Liver (tissue), 9 donors: ENCODE measurements around the gene SMAD1. TPM values are rescaled to one million over a fixed set of nuclear protein-coding genes. Genes with fewer than 3 reads are reported as not detected.

Experiments
- DNase-seq: peaks from one replicate; pipeline ENCODE4 v3.0.0-alpha.2; 2017; ENCODE audit warnings: low spot score
- H3K27ac ChIP-seq, 2 donors: one replicate each; pipeline ENCODE4 v1.7.0; 2013; ENCODE audit warnings: inconsistent platforms in 2 of 2, low read length in 2 of 2, control low read depth in 1 of 2, low read depth in 1 of 2, mild to moderate bottlenecking in 1 of 2
- H3K27me3 ChIP-seq, 4 donors: one replicate each; pipeline versions ENCODE4 v1.6.1 to v1.7.0; 2013; ENCODE audit warnings: low read length in 3 of 4, inconsistent platforms in 1 of 4, mild to moderate bottlenecking in 1 of 4, moderate library complexity in 1 of 4; ENCODE audit not compliant: control insufficient read depth in 4 of 4, insufficient read depth in 4 of 4
- H3K36me3 ChIP-seq, 4 donors: one replicate each; pipeline versions ENCODE4 v1.6.1 to v1.7.0; 2013; ENCODE audit warnings: low read length in 3 of 4, mild to moderate bottlenecking in 3 of 4, low read depth in 1 of 4, moderate library complexity in 1 of 4; ENCODE audit not compliant: control insufficient read depth in 4 of 4, insufficient read depth in 3 of 4
- H3K4me1 ChIP-seq, 4 donors: one replicate each; pipeline versions ENCODE4 v1.6.1 to v1.7.0; 2013; ENCODE audit warnings: low read length in 3 of 4, mild to moderate bottlenecking in 3 of 4, moderate library complexity in 1 of 4; ENCODE audit not compliant: control insufficient read depth in 4 of 4, insufficient read depth in 4 of 4
- H3K4me3 ChIP-seq, 3 donors: one replicate each; pipeline versions ENCODE4 v1.6.1 to v1.7.0; 2013; ENCODE audit warnings: low read length in 3 of 3, control low read depth in 1 of 3, low read depth in 1 of 3, mild to moderate bottlenecking in 1 of 3
- H3K9ac ChIP-seq, 2 donors: one replicate each; pipeline ENCODE4 v1.7.0; 2013; ENCODE audit warnings: low read length in 2 of 2, mild to moderate bottlenecking in 2 of 2, moderate library complexity in 2 of 2, control low read depth in 1 of 2, low read depth in 1 of 2
- H3K9me3 ChIP-seq, 4 donors: one replicate each; pipeline versions ENCODE4 v1.6.1 to v1.7.0; 2013; ENCODE audit warnings: low read length in 3 of 4; ENCODE audit not compliant: control insufficient read depth in 4 of 4
- EGR1 ChIP-seq, 2 donors: IDR thresholded peaks; 2 replicates each; pipeline ENCODE4 v1.6.1; 2016 to 2018; ENCODE audit warnings: antibody characterized with exemption in 2 of 2, low read depth in 2 of 2
- FOXA1 ChIP-seq: IDR thresholded peaks from 2 replicates; pipeline ENCODE4 v1.6.1; 2016; ENCODE audit warnings: antibody characterized with exemption
- FOXA2 ChIP-seq: IDR thresholded peaks from 2 replicates; pipeline ENCODE4 v1.6.1; 2016; ENCODE audit warnings: antibody characterized with exemption
- GABPA ChIP-seq, 2 donors: IDR thresholded peaks in 1 of 2; conservative IDR thresholded peaks in 1 of 2; 2 replicates each; pipeline ENCODE4 v1.6.1; 2016; ENCODE audit warnings: antibody characterized with exemption in 2 of 2, mild to moderate bottlenecking in 1 of 2, moderate library complexity in 1 of 2
- HNF4A ChIP-seq, 2 donors: conservative IDR thresholded peaks; 2 replicates each; pipeline ENCODE4 v1.6.1; 2016; ENCODE audit warnings: antibody characterized with exemption in 2 of 2, mild to moderate bottlenecking in 2 of 2
- HNF4G ChIP-seq: IDR thresholded peaks from 2 replicates; pipeline ENCODE4 v1.6.1; 2016; ENCODE audit warnings: antibody characterized with exemption
- JUND ChIP-seq, 2 donors: IDR thresholded peaks; 2 replicates each; pipeline ENCODE4 v1.6.1; 2016; ENCODE audit warnings: antibody characterized with exemption in 2 of 2
- NR2F2 ChIP-seq: IDR thresholded peaks from 2 replicates; pipeline ENCODE4 v1.6.1; 2016; ENCODE audit warnings: antibody characterized with exemption
- RAD21 ChIP-seq, 2 donors: IDR thresholded peaks; 2 replicates each; pipeline ENCODE4 v1.6.1; 2016; ENCODE audit warnings: antibody characterized with exemption in 2 of 2, mild to moderate bottlenecking in 2 of 2
- RXRA ChIP-seq, 2 donors: IDR thresholded peaks; 2 replicates each; pipeline ENCODE4 v1.6.1; 2017 to 2018; ENCODE audit warnings: antibody characterized with exemption in 2 of 2, mild to moderate bottlenecking in 1 of 2
- SP1 ChIP-seq: IDR thresholded peaks from 2 replicates; pipeline ENCODE4 v1.6.1; 2018; ENCODE audit warnings: antibody characterized with exemption, mild to moderate bottlenecking
- TAF1 ChIP-seq: conservative IDR thresholded peaks from 2 replicates; pipeline ENCODE4 v1.6.1; 2016; ENCODE audit warnings: antibody characterized with exemption, mild to moderate bottlenecking
- YY1 ChIP-seq: IDR thresholded peaks from 2 replicates; pipeline ENCODE4 v1.6.1; 2016; ENCODE audit warnings: antibody characterized with exemption, mild to moderate bottlenecking
- WGBS: extraction: QIAGEN DNeasy Blood & Tissue Kit; methylation state at CpG from one replicate; pipeline ENCODE4 v1.1.7; 2013; 5-methylcytosine and 5-hydroxymethylcytosine counted together
- polyA plus RNA-seq, 2 donors: library from polyadenylated mRNA; stranded (reverse) in 1 of 2; unstranded in 1 of 2; fragments of 200-250 nt in 1 of 2; fragments of >200 nt in 1 of 2; fragmentation: Nextera tagmentation in 1 of 2; extraction: Ambion mirVana in 1 of 2; gene quantifications; one replicate each; pipeline versions ENCODE4 v1.2.1 to v1.2.3, GENCODE V29; 2013 to 2015
- total RNA-seq, 2 donors: library from RNA; depleted of rRNA; stranded (reverse); fragments of >200 nt; gene quantifications; one replicate each; pipeline ENCODE4 v1.2.3, GENCODE V29; 2014
- TF ChIP-seq, protein P1 (sequence below): IDR thresholded peaks from 2 replicates; pipeline ENCODE4 v1.6.1; 2016; ENCODE audit warnings: antibody characterized with exemption
- TF ChIP-seq, protein P2 (sequence below): IDR thresholded peaks from 2 replicates; pipeline ENCODE4 v1.6.1; 2016; ENCODE audit warnings: antibody characterized with exemption
- TF ChIP-seq, protein P3 (sequence below): IDR thresholded peaks from 2 replicates; pipeline ENCODE4 v1.6.1; 2016; ENCODE audit warnings: antibody characterized with exemption, mild to moderate bottlenecking
- TF ChIP-seq, protein P4 (sequence below): fragments of 150-350 bp; IDR thresholded peaks from 2 replicates; pipeline ENCODE4 v1.5.1; 2017; ENCODE audit warnings: improper control_type of control experiment, low read depth, low read length; ENCODE audit not compliant: missing input control
- TF ChIP-seq, protein P5 (sequence below): IDR thresholded peaks from 2 replicates; pipeline ENCODE4 v1.6.1; 2016; ENCODE audit warnings: antibody characterized with exemption
- donor health status: healthy.
- donor health status: healthy.
- donor health status: healthy.
- donor health status: healthy.
- donor health status: healthy.

The SMAD1 gene
- total and polyA plus RNA-seq, 4 donors: 6.3 to 43.8 (median 14.6) TPM

DNA sequence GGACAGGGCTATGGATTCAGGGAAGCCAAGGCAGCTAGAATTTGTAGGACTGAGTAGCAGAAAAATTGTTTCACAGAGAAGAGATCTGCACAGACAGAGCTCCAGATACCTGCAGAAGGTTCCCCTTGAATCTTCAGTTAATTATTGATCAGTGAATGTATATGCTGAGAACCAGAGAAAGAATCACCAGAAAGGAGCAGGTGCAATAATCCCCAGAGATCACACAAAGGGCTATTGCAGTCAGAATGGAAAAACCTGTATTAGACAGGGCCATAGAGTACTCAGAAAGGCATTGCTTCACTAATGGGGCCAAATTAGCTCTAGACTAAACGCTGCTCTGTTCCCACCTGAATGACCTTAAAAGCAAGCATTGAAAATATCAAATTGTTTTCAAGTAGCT, 35.5 kb upstream of the SMAD1 start:
- H3K4me1 ChIP-seq: no peaks in the 10 kb centered on the region
- H3K9me3 ChIP-seq: no peaks in the 10 kb centered on the region
- TF ChIP-seq HNF4A (conservative IDR thresholded peaks at IDR 0.05) (no peak), GABPA (IDR thresholded peaks at IDR 0.05 in 1 of 2, conservative IDR thresholded peaks at IDR 0.05 in 1 of 2) (no peak)
- H3K27me3 ChIP-seq: no peaks in the 10 kb centered on the region
- H3K27ac ChIP-seq: no peak overlapping the region
- 90% methylated on average over 1 of the region's 1 CpG for WGBS
- H3K4me3 ChIP-seq: no peak overlapping the region
- no peaks in the 10 kb centered on the region for H3K36me3 ChIP-seq
- H3K9ac ChIP-seq: no peak overlapping the region
- no peak for DNase-seq

DNA sequence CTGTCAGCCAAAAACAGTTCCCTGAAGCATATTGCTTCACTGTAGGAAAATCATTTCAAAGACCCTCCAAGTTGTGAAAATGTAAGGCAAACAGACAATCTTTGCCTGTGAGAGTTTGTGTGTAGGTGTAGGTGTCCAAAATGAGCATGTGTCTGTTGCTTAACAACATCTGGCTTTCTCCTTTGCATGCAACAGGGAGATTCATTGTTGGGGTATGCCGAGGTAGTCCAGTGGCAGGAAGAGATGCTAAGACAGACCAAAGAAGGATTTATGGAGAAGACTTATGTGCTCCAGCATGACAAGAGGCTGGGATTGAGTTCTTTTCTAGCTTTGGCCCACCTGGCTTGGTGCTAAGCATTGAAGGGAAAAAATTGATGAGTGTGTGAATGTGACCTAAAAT, 29.8 kb upstream of the SMAD1 start:
- Histone ChIP-seq H3K4me3 (no peak overlapping the region), H3K9ac (no peak overlapping the region), H3K9me3 (peaks cover 0 to 2% (median 0%) of the 10 kb centered on the region in 4 donors), H3K4me1 (peaks cover 0 to 7% (median 4%) of the 10 kb centered on the region in 4 donors), H3K36me3 (no peaks in the 10 kb centered on the region), H3K27ac (no peak overlapping the region), H3K27me3 (no peaks in the 10 kb centered on the region)
- TF ChIP-seq EGR1 (IDR thresholded peaks at IDR 0.05; ENCODE audit: low read depth in 2 of 2): no peak
- no peak for TF ChIP-seq SP1
- no peak for TF ChIP-seq HNF4A (conservative IDR thresholded peaks at IDR 0.05)
- TF ChIP-seq RXRA (IDR thresholded peaks at IDR 0.05): no peak
- no peak for TF ChIP-seq HNF4G
- TF ChIP-seq, protein P1, sequence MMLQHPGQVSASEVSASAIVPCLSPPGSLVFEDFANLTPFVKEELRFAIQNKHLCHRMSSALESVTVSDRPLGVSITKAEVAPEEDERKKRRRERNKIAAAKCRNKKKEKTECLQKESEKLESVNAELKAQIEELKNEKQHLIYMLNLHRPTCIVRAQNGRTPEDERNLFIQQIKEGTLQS: no peak
- TF ChIP-seq, protein P2, sequence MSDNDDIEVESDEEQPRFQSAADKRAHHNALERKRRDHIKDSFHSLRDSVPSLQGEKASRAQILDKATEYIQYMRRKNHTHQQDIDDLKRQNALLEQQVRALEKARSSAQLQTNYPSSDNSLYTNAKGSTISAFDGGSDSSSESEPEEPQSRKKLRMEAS: no peak
- WGBS: 97% methylated on average over 1 of the region's 1 CpG
- DNase-seq: no peak

DNA sequence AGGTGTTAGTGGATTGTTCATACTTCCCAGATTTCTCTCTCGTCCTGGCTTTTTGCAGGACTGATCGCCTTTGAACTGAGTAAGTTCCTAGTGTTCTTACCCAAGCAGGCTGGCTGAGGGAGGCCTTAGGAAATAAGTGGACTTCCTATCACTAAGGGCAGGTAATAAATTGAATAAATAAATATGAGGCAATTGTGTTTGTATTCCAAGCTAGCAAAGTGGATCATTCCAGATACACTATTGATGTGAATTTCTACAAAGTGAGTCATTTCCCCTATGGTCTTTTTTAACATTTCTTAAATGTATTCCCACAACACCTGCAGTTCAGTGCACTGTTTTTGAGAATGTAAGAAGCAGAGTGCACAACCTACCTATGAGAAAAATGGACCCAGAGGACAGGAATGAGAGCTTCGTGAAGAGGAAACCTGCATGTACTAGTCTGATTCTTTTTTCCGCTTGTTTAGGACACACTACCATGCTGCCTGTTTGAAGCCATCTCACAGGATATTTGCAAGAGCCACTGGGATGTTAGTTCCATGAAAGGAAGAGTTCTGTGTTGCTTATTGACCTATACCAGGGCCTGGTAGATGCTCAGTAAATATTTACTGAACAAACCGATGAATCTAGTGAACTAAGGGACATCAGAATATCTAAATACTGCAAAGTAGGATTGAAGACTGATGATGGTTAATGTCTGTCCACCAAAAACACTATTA, 29.0 kb upstream of the SMAD1 start:
- Histone ChIP-seq H3K27ac (peak overlapping the region in 1 of 2 donors; percentile 21), H3K9ac (no peak overlapping the region), H3K27me3 (no peaks in the 10 kb centered on the region), H3K4me1 (peaks cover 0 to 7% (median 4%) of the 10 kb centered on the region in 4 donors), H3K36me3 (no peaks in the 10 kb centered on the region), H3K4me3 (no peak overlapping the region), H3K9me3 (peaks cover 0 to 2% (median 0%) of the 10 kb centered on the region in 4 donors)
- no peak for DNase-seq
- TF ChIP-seq, protein P3, sequence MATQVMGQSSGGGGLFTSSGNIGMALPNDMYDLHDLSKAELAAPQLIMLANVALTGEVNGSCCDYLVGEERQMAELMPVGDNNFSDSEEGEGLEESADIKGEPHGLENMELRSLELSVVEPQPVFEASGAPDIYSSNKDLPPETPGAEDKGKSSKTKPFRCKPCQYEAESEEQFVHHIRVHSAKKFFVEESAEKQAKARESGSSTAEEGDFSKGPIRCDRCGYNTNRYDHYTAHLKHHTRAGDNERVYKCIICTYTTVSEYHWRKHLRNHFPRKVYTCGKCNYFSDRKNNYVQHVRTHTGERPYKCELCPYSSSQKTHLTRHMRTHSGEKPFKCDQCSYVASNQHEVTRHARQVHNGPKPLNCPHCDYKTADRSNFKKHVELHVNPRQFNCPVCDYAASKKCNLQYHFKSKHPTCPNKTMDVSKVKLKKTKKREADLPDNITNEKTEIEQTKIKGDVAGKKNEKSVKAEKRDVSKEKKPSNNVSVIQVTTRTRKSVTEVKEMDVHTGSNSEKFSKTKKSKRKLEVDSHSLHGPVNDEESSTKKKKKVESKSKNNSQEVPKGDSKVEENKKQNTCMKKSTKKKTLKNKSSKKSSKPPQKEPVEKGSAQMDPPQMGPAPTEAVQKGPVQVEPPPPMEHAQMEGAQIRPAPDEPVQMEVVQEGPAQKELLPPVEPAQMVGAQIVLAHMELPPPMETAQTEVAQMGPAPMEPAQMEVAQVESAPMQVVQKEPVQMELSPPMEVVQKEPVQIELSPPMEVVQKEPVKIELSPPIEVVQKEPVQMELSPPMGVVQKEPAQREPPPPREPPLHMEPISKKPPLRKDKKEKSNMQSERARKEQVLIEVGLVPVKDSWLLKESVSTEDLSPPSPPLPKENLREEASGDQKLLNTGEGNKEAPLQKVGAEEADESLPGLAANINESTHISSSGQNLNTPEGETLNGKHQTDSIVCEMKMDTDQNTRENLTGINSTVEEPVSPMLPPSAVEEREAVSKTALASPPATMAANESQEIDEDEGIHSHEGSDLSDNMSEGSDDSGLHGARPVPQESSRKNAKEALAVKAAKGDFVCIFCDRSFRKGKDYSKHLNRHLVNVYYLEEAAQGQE: no peak
- TF ChIP-seq JUND (IDR thresholded peaks at IDR 0.05): peak in 1 of 2 donors; percentile 47
- TF ChIP-seq FOXA1: no peak
- TF ChIP-seq, protein P4, sequence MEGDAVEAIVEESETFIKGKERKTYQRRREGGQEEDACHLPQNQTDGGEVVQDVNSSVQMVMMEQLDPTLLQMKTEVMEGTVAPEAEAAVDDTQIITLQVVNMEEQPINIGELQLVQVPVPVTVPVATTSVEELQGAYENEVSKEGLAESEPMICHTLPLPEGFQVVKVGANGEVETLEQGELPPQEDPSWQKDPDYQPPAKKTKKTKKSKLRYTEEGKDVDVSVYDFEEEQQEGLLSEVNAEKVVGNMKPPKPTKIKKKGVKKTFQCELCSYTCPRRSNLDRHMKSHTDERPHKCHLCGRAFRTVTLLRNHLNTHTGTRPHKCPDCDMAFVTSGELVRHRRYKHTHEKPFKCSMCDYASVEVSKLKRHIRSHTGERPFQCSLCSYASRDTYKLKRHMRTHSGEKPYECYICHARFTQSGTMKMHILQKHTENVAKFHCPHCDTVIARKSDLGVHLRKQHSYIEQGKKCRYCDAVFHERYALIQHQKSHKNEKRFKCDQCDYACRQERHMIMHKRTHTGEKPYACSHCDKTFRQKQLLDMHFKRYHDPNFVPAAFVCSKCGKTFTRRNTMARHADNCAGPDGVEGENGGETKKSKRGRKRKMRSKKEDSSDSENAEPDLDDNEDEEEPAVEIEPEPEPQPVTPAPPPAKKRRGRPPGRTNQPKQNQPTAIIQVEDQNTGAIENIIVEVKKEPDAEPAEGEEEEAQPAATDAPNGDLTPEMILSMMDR: no peak
- no peak for TF ChIP-seq TAF1
- TF ChIP-seq HNF4G: no peak
- peak; percentile 69 for TF ChIP-seq FOXA2
- peak; percentile 16 to 28 for TF ChIP-seq RAD21 (IDR thresholded peaks at IDR 0.05)
- peak in 1 of 2 donors; percentile 6 for TF ChIP-seq RXRA (IDR thresholded peaks at IDR 0.05)
- peak; percentile 33 for TF ChIP-seq YY1
- TF ChIP-seq GABPA (IDR thresholded peaks at IDR 0.05 in 1 of 2, conservative IDR thresholded peaks at IDR 0.05 in 1 of 2): no peak
- TF ChIP-seq NR2F2: no peak
- TF ChIP-seq, protein P1: no peak
- TF ChIP-seq HNF4A (conservative IDR thresholded peaks at IDR 0.05): peak; percentile 16 to 20
- TF ChIP-seq SP1: peak; percentile 9
- TF ChIP-seq, protein P2: no peak
- no peak for TF ChIP-seq EGR1 (IDR thresholded peaks at IDR 0.05; ENCODE audit: low read depth in 2 of 2)
- TF ChIP-seq, protein P5, sequence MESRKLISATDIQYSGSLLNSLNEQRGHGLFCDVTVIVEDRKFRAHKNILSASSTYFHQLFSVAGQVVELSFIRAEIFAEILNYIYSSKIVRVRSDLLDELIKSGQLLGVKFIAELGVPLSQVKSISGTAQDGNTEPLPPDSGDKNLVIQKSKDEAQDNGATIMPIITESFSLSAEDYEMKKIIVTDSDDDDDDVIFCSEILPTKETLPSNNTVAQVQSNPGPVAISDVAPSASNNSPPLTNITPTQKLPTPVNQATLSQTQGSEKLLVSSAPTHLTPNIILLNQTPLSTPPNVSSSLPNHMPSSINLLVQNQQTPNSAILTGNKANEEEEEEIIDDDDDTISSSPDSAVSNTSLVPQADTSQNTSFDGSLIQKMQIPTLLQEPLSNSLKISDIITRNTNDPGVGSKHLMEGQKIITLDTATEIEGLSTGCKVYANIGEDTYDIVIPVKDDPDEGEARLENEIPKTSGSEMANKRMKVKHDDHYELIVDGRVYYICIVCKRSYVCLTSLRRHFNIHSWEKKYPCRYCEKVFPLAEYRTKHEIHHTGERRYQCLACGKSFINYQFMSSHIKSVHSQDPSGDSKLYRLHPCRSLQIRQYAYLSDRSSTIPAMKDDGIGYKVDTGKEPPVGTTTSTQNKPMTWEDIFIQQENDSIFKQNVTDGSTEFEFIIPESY: no peak
- WGBS: 65% methylated on average over 5 of the region's 5 CpGs
